ELR (cell line): Measurements from ENCODE around the gene POM121C.
A peak's percentile ranks its signal among the peaks of the same experiment; 100 is the strongest.
"Not testable (repeated sequence)": the region's sequence is repeated elsewhere in the genome, so short reads cannot be mapped to it uniquely, and the experiment has no call there.

Source experiments
- DNase-seq: peaks from one replicate; pipeline ENCODE4 v3.0.0-alpha.2; 2015; ENCODE audit warnings: low read depth

The POM121C gene

DNA sequence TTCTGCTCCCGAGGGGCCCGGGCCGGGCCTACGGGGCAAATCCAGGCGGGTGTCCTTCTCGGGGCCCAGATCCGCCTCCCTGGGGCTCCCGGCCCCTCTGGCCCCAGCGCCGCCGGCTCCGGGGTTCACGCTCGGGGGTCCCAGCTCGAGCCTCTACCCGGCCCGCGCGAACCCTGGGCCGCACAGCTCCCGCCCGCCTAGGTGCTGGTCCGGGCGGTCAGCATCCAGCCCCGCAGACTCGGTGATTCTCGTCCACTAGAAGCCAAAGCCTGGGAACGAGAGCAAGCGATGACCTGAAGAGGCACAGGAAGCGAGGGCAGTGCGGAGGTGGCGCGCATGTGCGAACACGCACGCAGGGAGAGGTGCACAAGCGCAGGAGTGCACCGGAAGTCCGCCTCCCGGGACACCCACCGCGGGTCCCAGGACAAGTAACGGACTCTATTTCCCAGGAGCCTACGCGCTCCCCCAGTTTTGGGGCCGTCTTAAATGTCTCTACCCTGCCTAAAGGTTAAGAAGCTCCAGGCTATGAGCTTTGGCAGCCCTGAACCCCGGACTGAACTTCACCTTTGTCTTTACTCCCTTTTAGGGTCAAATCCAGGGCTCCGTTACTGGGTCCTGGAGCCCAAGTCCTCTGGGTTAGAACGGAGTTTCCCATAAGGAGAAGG is at the start of gene POM121C:
Gene POM121C, minus strand, starts transcription at position 321 of the 665 bp plus-strand sequence. CDS start 44,803 bp downstream, outside the sequence.
- peak; percentile 89 for DNase-seq

DNA sequence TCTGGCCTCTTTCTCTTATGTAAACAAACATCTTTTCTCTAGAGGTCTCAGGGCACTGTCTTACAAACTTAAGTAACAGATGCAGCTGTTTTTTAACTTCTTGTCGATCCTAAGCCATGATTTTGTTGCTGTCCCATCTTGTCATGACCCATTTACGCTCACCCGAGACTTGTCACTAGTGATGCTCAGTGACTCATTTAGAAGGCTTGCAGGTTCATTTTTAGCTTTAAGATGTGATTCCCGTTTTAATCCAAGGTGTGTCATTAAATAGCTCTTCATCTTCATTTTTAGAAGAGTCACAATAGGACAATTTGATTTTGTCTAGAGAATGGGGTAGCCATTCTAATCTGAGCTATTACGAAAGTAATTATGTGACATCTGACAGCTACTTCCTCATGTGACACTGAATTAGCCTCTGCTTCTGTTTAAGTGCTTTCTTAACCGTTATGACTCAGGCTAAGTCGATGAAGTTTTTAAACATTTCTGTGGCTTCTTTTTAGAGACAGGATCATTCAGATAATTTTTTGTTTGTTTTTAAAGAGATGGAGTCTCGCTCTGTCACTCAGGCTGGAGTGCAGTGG is 48.7 kb upstream of the POM121C start:
- peak; percentile 80 for DNase-seq

DNA sequence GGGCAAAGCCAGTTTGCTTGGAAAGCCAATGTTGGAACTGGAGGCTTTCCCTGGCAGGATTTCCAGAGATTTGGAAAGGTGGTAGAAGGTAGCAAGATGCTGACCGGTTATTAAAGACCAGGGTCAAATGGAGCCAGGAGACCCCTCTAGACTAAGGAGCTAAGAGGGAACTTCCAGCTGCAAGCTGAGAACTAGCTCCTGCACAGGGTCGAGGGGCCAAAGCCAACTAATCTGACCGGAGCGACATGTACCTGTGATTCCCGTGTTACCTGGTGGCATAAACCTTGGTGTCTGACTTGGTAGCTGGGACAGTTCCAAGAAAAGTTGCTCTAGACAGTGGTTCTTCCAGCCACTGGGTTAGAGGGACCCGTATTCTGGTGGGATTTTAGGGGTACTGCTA is 47.8 kb upstream of the POM121C start:
- DNase-seq: no peak

DNA sequence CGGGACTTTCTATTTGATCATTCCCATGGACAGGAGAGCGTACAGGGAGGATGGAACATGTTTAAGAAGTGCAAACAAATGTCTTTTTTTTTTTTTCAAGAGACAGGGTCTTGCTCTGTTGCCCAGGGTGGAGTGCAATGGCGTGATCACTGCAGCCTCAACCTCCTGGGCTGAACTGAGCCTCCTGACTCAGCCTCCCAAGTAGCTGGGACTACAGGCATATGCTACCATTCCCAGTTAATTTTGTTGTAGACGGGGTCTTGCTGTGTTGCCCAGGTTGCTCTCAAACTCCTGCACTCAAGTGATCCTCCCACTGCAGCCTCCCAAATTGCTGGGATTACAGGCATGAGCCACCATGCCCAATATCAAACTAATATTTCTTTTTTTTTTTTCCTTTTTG is 46.5 kb upstream of the POM121C start:
- DNase-seq: no peak

DNA sequence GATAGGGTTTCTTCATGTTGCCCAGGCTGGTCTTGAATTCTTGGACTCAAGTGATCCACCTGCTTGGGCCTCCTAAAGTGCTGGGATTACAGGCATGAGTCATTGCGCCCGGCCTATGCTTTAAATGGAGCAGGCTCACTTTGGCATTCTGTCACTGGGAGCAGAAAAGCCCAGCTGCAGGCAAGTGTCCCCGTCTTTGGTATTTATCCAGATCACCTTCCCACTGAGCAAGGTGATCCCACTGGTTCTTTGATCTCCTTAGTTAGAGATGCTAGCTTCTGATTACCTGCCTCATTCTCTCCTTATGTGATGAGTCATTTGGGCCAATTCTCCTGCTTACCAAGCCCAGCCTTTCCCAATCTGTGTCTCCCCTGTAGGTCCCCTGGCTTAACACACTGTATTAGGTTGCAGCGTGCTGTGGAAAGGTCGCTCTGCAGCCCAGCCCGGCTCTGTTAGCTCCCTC is 45.3 kb upstream of the POM121C start:
- DNase-seq: peak; percentile 19

DNA sequence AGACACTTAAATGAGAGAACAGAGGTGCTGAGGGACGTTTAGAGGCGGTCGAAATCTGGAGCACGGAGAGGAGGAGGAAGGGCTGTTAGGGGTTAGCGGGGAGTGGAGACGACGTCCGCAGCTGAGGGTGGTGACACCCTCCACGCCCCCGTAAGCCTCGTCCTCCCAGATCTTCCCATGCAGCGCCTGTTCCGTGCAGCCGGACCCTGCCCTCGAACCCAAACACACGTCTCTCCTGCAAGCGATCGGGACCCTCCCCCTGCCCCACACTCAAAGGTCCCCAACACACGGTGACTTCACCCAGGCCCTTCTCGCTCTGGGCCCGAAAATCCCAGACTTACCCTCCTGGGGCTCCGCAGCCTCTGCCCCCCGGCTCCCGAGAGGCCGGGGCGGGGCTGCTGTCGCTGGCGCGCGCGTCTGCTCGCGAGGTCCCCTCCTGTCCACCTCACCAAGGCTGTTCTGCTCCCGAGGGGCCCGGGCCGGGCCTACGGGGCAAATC is 41.2 kb upstream of the POM121C start:
- peak; percentile 9 for DNase-seq

DNA sequence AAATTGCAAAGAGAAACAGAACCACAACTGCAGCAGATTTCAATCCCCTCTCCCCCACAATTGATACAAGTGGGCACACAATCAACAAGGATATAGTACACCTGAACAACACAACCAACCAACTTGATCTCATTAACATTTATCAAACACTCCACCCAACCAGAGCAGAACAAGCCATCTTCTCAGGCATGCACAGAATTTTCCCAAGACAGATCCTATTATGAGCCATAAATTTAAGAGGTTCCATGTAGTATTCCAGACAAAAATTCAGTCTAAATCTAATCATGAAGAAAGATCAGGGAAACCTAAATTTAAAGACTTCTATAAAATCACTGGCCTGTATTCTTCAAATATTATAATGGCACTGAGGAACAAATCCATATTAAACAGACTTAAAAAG is 35.6 kb upstream of the POM121C start:
- DNase-seq: not testable (repeated sequence)

DNA sequence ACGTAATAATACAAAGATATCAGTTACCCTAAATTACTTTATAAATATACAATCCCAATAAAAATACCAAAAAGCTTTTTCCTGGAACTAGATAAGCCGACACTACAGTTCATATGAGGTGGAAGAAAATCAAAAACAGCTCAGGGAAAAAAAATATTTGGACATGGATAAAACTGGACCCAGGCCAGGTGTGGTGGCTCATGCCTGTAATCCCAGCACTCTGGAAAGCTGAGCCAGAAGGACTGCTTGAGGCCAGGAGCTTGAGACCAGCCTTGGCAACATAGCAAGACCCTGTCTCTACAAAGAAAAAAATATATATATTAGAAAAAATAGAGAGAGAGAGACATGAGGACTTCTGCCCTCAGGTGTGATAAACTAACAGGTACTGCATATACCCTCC is 32.7 kb upstream of the POM121C start:
- DNase-seq: not testable (repeated sequence)

DNA sequence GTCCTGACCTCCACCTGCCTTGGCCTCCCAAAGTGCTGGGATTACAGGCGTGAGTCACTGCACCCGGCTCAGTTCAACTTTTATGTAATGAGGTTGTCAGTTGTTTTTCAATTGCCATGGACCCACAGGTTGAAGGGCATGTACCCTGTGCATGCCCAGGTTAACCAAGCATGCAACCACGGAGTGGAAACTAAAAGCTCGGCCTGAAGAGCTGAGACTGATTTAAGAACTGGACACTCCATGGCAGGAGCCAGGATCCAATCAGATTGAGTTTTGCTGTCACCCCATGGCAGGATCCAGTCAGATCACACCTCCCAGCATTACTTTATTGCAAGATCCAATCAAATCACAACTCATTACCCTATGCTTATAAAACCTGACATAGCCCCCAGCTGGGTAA is 22.9 kb upstream of the POM121C start:
- not testable (repeated sequence) for DNase-seq

DNA sequence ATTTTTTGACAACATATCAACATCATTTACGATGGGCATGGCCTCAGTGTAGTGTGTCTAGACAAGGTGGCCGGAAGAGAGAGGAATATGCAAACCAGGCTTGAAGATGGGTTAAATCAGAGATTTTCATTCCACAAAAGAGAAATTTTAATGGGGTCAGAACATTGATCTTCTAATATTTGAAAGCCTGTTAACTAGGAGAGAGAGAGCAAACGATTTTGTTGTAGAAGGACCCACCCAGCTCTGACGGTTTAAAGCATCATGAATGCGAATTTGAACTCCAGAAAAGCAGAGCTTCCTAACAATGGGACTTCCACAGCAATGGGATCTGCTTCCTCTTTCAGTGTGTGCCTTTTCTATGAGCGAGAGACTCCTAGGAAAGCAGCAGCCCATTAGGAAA is 5.9 kb upstream of the POM121C start, which contains the start of gene SPDYE5:
Gene SPDYE5, plus strand, starts transcription at position 301 of the 400 bp plus-strand sequence. CDS start 1,728 bp downstream, outside the sequence.
- not testable (repeated sequence) for DNase-seq

DNA sequence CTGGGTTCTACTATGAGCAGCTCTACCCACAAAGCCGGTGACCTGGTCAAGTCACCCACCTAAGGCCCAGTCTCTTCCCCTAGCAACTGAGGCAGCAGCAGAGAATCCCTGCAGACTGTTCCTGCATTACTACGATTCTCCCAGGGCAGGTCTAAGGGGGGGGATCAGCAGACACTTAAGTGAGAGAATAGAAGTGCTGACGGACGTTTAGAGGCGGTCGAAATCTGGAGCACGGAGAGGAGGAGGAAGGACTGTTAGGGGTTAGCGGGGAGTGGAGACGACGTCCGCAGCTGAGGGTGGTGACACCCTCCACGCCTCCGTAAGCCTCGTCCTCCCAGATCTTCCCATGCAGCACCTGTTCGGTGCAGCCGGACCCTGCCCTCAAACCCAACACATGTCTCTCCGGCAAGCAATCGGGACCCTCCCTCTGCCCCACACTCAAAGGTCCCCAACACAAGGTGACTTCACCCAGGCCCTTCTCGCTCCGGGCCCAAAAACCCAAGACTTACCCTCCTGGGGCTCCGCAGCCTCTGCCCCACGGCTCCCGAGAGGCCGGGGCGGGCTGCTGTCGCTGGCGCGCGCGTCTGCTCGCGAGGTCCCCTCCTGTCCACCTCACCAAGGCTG is 632 bp downstream of the POM121C start:
- DNase-seq: peak; percentile 12

DNA sequence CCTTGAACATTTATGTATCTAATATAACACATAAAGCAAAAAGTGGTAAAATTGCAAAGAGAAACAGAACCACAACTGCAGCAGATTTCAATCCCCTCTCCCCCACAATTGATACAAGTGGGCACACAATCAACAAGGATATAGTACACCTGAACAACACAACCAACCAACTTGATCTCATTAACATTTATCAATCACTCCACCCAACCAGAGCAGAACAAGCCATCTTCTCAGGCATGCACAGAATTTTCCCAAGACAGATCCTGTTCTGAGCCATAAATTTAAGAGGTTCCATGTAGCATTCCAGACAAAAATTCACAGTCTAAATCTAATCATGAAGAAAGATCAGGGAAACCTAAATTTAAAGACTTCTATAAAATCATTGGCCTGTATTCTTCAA is 5.8 kb downstream of the POM121C start:
- not testable (repeated sequence) for DNase-seq

DNA sequence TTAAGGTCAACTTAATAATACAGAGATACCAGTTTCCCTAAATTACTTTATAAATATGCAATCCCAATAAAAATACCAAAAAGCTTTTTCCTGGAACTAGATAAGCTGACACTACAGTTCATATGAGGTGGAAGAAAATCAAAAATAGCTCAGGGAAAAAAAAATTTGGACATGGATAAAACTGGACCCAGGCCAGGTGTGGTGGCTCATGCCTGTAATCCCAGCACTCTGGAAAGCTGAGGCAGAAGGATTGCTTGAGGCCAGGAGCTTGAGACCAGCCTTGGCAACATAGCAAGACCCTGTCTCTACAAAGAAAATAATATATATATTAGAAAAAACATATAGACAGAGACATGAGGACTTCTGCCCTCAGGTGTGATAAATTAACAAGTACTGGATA is 8.6 kb downstream of the POM121C start:
- not testable (repeated sequence) for DNase-seq

DNA sequence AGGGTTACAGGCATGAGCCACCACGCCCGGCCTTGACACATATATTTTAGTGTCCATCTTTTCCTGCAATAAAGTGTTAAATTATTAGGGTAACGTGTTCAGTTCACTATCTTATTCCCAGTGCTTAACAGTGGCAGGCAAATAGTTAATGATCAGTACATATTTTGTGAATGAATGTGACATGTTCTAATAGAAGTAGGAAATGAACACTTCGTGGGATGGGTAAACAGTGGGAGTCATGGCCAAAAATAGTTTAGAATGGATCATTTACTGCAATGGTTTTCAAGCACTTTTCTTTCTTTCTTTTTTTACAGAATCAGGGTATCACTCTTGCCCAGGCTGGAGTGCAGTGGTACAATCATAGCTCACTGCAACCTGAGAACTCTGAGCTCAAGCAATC is 15.9 kb downstream of the POM121C start:
- DNase-seq: not testable (repeated sequence)

DNA sequence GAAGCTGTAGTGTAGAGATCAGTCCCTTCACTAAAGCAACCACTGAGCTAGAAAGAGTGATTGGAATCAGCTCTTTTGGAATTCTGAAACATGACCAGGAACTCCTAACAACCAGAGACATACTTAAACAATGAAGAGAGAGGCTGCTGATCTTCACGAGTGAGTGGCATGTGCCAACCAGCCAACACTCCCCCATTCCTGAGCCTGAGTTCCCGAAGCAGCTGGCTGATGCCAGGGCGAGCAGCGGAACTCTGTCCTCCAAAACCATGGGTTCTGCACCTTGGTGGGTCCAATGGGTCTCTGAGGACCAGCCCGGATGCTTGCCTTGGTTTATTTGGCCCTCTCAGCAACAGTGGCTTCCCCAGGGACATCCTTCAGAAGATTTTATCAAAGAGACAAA is 25.6 kb downstream of the POM121C start:
- DNase-seq: not testable (repeated sequence)

DNA sequence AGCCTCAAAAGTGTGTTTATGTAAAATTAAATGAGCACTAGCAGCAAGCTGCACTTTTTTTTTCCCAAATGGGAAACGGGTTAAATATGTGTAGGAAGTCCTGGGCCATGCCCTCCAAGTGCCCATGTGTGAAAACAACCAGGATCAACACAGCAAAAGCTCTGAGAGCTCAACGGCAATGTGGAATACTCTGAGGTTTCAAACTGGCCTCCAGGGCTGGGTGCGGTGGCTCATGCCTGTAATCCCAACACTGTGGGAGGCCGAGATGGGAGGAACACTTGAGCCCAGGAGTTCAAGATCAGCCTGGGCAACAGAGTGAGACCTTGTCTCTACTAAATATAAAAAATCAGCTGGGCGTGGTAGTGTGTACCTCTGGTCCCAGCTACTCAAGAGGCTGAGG is 28.1 kb downstream of the POM121C start:
- not testable (repeated sequence) for DNase-seq

DNA sequence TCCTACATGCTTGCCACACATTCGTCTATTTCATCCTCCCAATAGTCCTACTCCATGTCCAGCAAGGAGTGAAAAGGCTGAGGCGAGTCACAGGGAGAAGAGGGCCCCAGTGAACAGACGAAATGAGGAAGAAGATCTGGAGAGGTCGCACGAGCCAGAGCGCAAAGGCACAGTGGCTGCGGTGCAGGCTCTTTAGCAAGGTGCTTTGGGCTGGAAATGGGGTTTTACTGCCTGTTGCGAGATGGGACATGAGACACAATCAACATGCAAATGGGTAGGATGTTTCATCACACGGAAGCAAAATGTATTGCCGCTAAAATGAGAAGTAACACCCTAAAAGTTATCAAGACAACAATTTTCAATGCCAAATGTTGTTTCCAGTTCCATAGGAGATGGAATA is 29.7 kb downstream of the POM121C start:
- DNase-seq: not testable (repeated sequence)

DNA sequence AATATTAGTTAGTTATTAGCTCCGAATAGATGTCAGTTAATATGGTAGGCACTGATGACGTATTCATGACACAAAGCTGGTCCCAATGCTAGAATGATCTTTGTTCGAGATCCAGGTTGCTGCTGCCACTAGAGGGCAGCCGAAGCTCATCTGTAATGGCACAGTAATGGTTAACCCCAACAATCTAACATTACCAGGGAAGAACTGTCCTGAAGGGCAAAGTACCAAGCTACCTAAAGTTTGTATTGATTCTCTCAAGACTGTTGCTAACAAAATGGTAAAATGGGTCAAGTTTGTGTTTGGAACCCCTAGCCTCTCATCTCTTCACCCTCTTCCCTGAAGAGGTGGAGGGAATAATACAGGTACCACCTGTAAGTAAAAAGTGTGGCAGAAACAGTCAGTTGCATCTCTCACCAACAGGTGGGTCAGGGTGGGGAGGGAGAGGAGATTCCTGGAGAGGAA is 33.6 kb downstream of the POM121C start:
- DNase-seq: peak; percentile 8

DNA sequence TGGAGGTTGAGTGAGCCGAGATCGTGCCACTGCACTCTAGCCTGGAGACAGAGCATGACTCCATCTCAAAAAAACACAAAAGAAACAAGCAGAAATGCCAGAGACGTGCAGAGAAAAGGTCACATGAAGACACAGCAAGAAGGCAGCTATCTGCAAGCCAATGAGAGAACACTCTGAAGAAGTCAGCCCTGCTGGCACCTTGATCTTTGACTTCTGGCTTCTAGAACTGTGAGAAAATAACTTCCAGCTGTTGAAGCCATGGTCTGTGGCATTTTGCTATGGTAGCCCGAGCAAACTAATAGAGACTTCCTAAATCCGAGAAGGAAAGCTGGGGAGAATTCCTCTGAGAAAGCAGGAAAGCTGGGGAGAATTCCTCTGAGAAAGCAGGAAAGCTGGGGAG is 36.2 kb downstream of the POM121C start:
- DNase-seq: not testable (repeated sequence)

DNA sequence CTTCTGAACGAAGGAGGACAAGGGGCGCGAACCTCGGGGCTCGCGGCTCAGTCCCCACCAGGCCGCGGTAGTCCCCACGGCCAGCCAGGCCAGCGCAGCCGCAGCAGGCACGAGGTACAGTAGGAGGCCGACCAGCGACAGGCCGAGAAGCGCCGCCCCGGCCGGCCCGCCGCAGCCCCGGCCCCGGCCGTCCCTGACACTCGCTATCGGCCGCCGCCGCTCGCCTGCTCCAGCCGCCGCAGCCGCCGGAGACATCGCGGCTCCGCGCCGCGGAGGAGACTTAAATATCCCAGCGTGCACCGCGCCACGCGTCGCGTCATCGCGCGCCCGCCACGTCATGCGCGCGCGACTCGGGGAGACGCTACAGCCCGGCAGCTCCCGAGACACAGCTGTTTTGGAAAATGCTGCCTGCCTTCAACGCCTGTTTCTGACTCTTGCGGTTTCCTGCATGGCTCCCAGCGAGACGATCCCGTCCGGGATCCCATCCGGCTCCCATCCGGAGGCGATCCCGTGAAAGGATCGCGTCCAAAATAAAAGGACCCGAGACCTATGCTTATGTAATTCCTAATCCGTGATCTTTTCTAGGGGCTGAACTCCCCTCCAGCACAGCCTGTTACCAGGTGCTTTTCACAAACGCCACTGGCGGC is 43.5 kb downstream of the POM121C start:
- DNase-seq: peak; percentile 44

DNA sequence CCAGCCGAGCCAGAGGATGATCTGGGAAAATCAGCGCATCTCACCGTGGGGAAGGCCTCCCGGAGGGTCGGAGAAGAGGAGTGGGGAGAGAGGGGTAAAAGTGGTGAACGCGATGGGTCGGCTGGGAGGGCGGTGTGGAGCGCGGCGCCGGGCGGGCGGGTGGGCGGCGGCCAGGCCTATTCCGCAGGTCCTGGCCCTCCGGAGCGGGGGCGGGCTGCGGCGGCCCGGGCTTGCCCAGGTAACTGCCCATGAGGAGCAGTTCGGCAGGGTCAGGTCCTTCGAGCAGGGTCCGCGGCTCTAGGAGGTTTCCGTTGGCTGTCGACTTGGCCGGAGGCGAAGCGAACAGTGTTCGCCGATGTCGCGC is 44.0 kb downstream of the POM121C start:
- not testable (repeated sequence) for DNase-seq

DNA sequence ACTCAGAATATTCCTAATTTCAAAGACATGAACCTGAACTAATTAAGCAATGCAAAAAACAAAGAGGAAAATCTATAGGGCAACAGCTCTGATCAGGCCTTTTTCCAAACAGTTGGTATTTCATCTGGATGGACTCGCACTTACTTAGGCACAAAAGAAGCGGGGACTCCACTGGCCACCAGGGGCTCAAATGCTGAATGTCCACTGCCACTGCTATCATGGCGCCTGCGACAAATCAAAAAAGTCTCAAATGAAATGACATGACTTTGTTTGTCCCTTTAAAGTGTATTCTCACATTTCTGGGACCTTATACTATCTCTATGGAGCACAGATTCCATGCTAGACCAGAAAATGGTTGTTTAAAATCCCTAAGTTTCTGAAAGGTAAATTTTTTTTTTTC is 47.1 kb downstream of the POM121C start:
- DNase-seq: not testable (repeated sequence)
